Hepatocyte (in vitro differentiated cells): ENCODE results near the gene OR2V2.

Experiments used
- EZH2 ChIP-seq: fragments of 200-600 bp; sonication (generic); IDR thresholded peaks from 2 replicates; pipeline ENCODE4 v1.6.1; 2016; ENCODE audit warnings: antibody characterized with exemption, mild to moderate bottlenecking, borderline replicate concordance
- TF ChIP-seq, protein P1 (sequence below): fragments of 200-600 bp; sonication (generic); IDR thresholded peaks from 2 replicates; pipeline ENCODE4 v1.5.1; 2016; ENCODE audit warnings: antibody characterized with exemption, mild to moderate bottlenecking; ENCODE audit not compliant: poor library complexity

GRCh38 chr5:181098762-181099601, 48.4 kb upstream of the OR2V2 start:
- TF ChIP-seq, protein P1, sequence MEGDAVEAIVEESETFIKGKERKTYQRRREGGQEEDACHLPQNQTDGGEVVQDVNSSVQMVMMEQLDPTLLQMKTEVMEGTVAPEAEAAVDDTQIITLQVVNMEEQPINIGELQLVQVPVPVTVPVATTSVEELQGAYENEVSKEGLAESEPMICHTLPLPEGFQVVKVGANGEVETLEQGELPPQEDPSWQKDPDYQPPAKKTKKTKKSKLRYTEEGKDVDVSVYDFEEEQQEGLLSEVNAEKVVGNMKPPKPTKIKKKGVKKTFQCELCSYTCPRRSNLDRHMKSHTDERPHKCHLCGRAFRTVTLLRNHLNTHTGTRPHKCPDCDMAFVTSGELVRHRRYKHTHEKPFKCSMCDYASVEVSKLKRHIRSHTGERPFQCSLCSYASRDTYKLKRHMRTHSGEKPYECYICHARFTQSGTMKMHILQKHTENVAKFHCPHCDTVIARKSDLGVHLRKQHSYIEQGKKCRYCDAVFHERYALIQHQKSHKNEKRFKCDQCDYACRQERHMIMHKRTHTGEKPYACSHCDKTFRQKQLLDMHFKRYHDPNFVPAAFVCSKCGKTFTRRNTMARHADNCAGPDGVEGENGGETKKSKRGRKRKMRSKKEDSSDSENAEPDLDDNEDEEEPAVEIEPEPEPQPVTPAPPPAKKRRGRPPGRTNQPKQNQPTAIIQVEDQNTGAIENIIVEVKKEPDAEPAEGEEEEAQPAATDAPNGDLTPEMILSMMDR: no peak
- no peak for TF ChIP-seq EZH2
